K562 (cell line): ENCODE results near the gene FGF11. TPM values are rescaled to one million over a fixed set of nuclear protein-coding genes. Genes with fewer than 3 reads are reported as not detected.

Source experiments
- ATAC-seq: fragments of 200-7000 bp; cut with Tn5 transposase; 3 replicates; pipeline ENCODE4 v1.9.1; 2020; ENCODE audit warnings: moderate library complexity
- BruUV-seq: library from RNA; stranded (reverse); fragments of 400-500 nt; replicated peaks from 2 replicates; lab custom pipeline; 2021; lab: Mats Ljungman, UMichigan
- CTCF ChIA-PET: fragments of 300-600 bp; formaldehyde crosslinking; extraction: SDS; loops from one replicate; lab custom pipeline; 2021; ENCODE audit warnings: low intra/inter-chr PET ratio; lab: Yijun Ruan, JAX
- POLR2A ChIA-PET: fragments of 300-600, 350-650 bp; sonication (Branson Sonifier 250); formaldehyde crosslinking; extraction: SDS; loops from one replicate; lab custom pipeline; 2021; ENCODE audit warnings: antibody characterized with exemption, inconsistent platforms; lab: Yijun Ruan, JAX
- DNase-seq, 4 experiments: peaks; one replicate each; pipeline versions ENCODE4 v3.0.0 to v3.0.0-alpha.2; 2011 to 2018; ENCODE audit warnings: low spot score in 3 of 4, mixed read lengths in 3 of 4; ENCODE audit errors: extremely low read depth in 1 of 4
- FAIRE-seq: peaks from 2 replicates; lab custom pipeline; 2011; peaks lifted over from hg19 to GRCh38; lab: Jason Lieb, UNC
- H2AFZ ChIP-seq: 2 replicates; pipeline ENCODE4 v1.6.0; 2011; ENCODE audit warnings: low read depth, low read length, control low read depth, inconsistent platforms
- H3K27ac ChIP-seq: fragments of 200-600 bp; 3 replicates; pipeline ENCODE4 v1.8.0; 2011; ENCODE audit warnings: low read depth, mild to moderate bottlenecking, control low read depth, inconsistent platforms, low read length, moderate library complexity, mixed read lengths; ENCODE audit errors: extremely low read depth
- H3K27me3 ChIP-seq, 2 experiments: fragments of 300-600 bp in 1 of 2; 2 replicates in 1 of 2; 3 replicates in 1 of 2; pipeline versions ENCODE4 v1.6.0 to v1.8.0; 2011; ENCODE audit warnings: inconsistent platforms in 2 of 2, low read length in 2 of 2, mild to moderate bottlenecking in 1 of 2, mixed read lengths in 1 of 2, moderate library complexity in 1 of 2; ENCODE audit not compliant: control insufficient read depth in 2 of 2, insufficient read depth in 2 of 2
- H3K36me3 ChIP-seq: fragments of 300-600 bp; 3 replicates; pipeline ENCODE4 v1.8.0; 2011; ENCODE audit warnings: mild to moderate bottlenecking, low read length, inconsistent platforms; ENCODE audit not compliant: control insufficient read depth, insufficient read depth
- H3K4me1 ChIP-seq, 2 experiments: fragments of 200-600 bp in 1 of 2; replicated peaks in 1 of 2; 2 replicates in 1 of 2; 3 replicates in 1 of 2; pipeline versions ENCODE4 v1.5.1 to v1.8.0; 2011; ENCODE audit warnings: inconsistent platforms in 2 of 2, low read length in 2 of 2, mild to moderate bottlenecking in 1 of 2, mixed read lengths in 1 of 2, moderate library complexity in 1 of 2; ENCODE audit not compliant: control insufficient read depth in 2 of 2, insufficient read depth in 2 of 2
- H3K4me2 ChIP-seq: 2 replicates; pipeline ENCODE4 v1.6.1; 2011; ENCODE audit warnings: low read length, control low read depth, inconsistent platforms, mixed read lengths; ENCODE audit not compliant: insufficient read depth
- H3K4me3 ChIP-seq: fragments of 200-600 bp; sonication (generic), shearing (Covaris generic); 2 replicates; pipeline ENCODE4 v1.5.1; 2016; ENCODE audit warnings: control low read depth, inconsistent platforms
- H3K79me2 ChIP-seq: fragments of 200-600 bp; 3 replicates; pipeline ENCODE4 v1.8.0; 2011; ENCODE audit warnings: low read length, inconsistent platforms; ENCODE audit not compliant: control insufficient read depth, insufficient read depth
- H3K9ac ChIP-seq, 2 experiments: 2 replicates each; pipeline versions ENCODE4 v1.6.0 to v1.6.1; 2011; ENCODE audit warnings: low read depth in 2 of 2, low read length in 2 of 2, control low read depth in 1 of 2, inconsistent platforms in 1 of 2, mild to moderate bottlenecking in 1 of 2, mixed read lengths in 1 of 2; ENCODE audit not compliant: insufficient read depth in 1 of 2
- H3K9me1 ChIP-seq: one replicate; pipeline ENCODE4 v1.6.0; 2011; ENCODE audit warnings: inconsistent platforms, mild to moderate bottlenecking, low read length, moderate library complexity; ENCODE audit not compliant: control insufficient read depth, insufficient read depth
- H3K9me3 ChIP-seq: replicated peaks from 2 replicates; pipeline ENCODE4 v1.5.1; 2011; ENCODE audit warnings: low read depth, low read length, inconsistent platforms; ENCODE audit not compliant: control insufficient read depth, insufficient read depth
- H4K20me1 ChIP-seq: replicated peaks from 2 replicates; pipeline ENCODE4 v1.6.1; 2011; ENCODE audit warnings: low read length, inconsistent platforms, mixed read lengths; ENCODE audit not compliant: control insufficient read depth, insufficient read depth
- ARID3A ChIP-seq: IDR thresholded peaks from 2 replicates; pipeline ENCODE4 v1.6.1; 2012; ENCODE audit warnings: low read depth, low read length, improper control_type of control experiment, borderline replicate concordance
- HMGN3 ChIP-seq: IDR thresholded peaks from 2 replicates; pipeline ENCODE4 v1.6.1; 2011; ENCODE audit warnings: borderline replicate concordance, low read depth, mild to moderate bottlenecking, mixed read lengths, low read length; ENCODE audit not compliant: insufficient read length; ENCODE audit errors: extremely low read depth
- ZHX1 ChIP-seq: fragments of 150-350 bp; conservative IDR thresholded peaks from 2 replicates; pipeline ENCODE4 v1.6.1; 2014; ENCODE audit warnings: low read length
- ZNF766 ChIP-seq: fragments of 200-800 bp; sonication (Bioruptor generic); conservative IDR thresholded peaks from 2 replicates; pipeline ENCODE4 v1.6.1; 2016; ENCODE audit warnings: missing genetic modification characterization, missing compliant biosample characterization
- WGBS: fragments of 100-300 bp; shearing (Covaris generic); methylation state at CpG from one replicate; pipeline ENCODE4 v1.1.6; 2016; ENCODE audit warnings: low coverage, mixed read lengths; ENCODE audit not compliant: insufficient coverage; ENCODE audit errors: missing lambda C conversion rate; 5-methylcytosine and 5-hydroxymethylcytosine counted together
- in situ Hi-C: fragments of 300-500 bp; cut with MboI; formaldehyde crosslinking; loops from 4 replicates; pipeline ENCODE4 v1.15.0; 2018; ENCODE audit warnings: inconsistent platforms, mixed read lengths
- intact Hi-C: fragments of 100-400 bp; cut with micrococcal nuclease; formaldehyde crosslinking; loops from 2 replicates; pipeline ENCODE4 v1.14.2; 2022
- polyA plus RNA-seq, 8 experiments: library from polyadenylated mRNA; depleted of rRNA in 4 of 8; stranded (reverse) in 5 of 8; unstranded in 3 of 8; fragments of >200 nt; fragmentation: Nextera tagmentation in 2 of 8; fragmentation: Illumina TruSeq in 1 of 8; extraction: Ambion mirVana in 2 of 8; extraction: Trizol in 1 of 8; gene quantifications; 2 replicates each; pipeline versions ENCODE4 v1.2.1 to v1.2.3, GENCODE V29; 2011 to 2014; ENCODE audit warnings: inconsistent platforms in 1 of 8, missing spikeins in 1 of 8
- total RNA-seq, 7 experiments: library from RNA; depleted of rRNA in 6 of 7; stranded (reverse); fragments of >200 nt in 6 of 7; fragmentation: Illumina TruSeq in 2 of 7; extraction: Trizol in 2 of 7; gene quantifications; 2 replicates each; pipeline versions ENCODE4 v1.2.1 to v1.2.3, GENCODE V29; 2011 to 2021; ENCODE audit warnings: low replicate concordance in 1 of 7
- TF ChIP-seq, protein P1 (sequence below): fragments of 450-650 bp; formaldehyde crosslinking; conservative IDR thresholded peaks from 2 replicates; pipeline ENCODE4 v1.4.0; 2022; ENCODE audit warnings: mild to moderate bottlenecking, missing genetic modification characterization
- TF ChIP-seq, protein P2 (sequence below): fragments of 450-650 bp; formaldehyde crosslinking; IDR thresholded peaks from 2 replicates; pipeline ENCODE4 v1.4.0; 2022; ENCODE audit warnings: missing genetic modification characterization

The FGF11 gene
- total and polyA plus RNA-seq, 9 of the 15 experiments (the other 6 are each of a cell fraction or from before 2014, with no cell fraction given): 1.2 to 7.5 (median 3.0) TPM

- in situ Hi-C loops: no loop called here
- ChIA-PET CTCF (no interaction called here), POLR2A (interaction anchor here (0.5 to 4.0 kb wide), 38 partner anchors 8 to 689 kb away, joined by 3 to 25 read pairs (median 4); partner anchors contain the start of genes ATP1B2, CD68, PLSCR3 and TMEM102)
- Histone ChIP-seq H3K4me1 (peaks cover 16 to 36% of the 10 kb centered on the region in 2 experiments; a peak in 4 of 5 replicates), H3K27ac (peak within 1 kb of the TSS; percentile 100), H2AFZ (peak within 1 kb of the TSS; percentile 99), H3K4me3 (peak within 1 kb of the TSS; percentile 63), H4K20me1 (no peaks in the 10 kb centered on the region), H3K9me1 (no peaks in the 10 kb centered on the region), H3K9me3 (no peaks in the 10 kb centered on the region), H3K79me2 (peaks cover 56% of the 10 kb centered on the region), H3K27me3 (no peaks in the 10 kb centered on the region), H3K36me3 (peaks cover 22% of the 10 kb centered on the region; the same call in 2 of the 3 replicates), H3K9ac (peak within 1 kb of the TSS; percentile 96 to 99), H3K4me2 (peak within 1 kb of the TSS; percentile 97)
- no peak for FAIRE-seq
- intact Hi-C loops: loop anchor here (2.0 to 5.0 kb wide), 4 partner anchors 47 to 132 kb away; partner anchors contain the start of genes FGF11, KCTD11, SENP3 and TMEM102
- peak; percentile 89 to 97 (median 94) for DNase-seq
- BruUV-seq: no TSS peak
- ATAC-seq: peak; percentile 78
- 5% methylated on average over 8 of the region's 64 CpGs for WGBS
- TF ChIP-seq, protein P1, sequence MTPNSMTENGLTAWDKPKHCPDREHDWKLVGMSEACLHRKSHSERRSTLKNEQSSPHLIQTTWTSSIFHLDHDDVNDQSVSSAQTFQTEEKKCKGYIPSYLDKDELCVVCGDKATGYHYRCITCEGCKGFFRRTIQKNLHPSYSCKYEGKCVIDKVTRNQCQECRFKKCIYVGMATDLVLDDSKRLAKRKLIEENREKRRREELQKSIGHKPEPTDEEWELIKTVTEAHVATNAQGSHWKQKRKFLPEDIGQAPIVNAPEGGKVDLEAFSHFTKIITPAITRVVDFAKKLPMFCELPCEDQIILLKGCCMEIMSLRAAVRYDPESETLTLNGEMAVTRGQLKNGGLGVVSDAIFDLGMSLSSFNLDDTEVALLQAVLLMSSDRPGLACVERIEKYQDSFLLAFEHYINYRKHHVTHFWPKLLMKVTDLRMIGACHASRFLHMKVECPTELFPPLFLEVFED (CRISPR knock-in tag): peak; percentile 97
- TF ChIP-seq HMGN3 (peak; percentile 82), ARID3A (no peak; the same call in 1 of the 2 replicates), ZNF766 (CRISPR knock-in tag) (peak; percentile 57; the same call in 1 of the 2 replicates), ZHX1 (peak; percentile 72; the same call in 1 of the 2 replicates)
- TF ChIP-seq, protein P2, sequence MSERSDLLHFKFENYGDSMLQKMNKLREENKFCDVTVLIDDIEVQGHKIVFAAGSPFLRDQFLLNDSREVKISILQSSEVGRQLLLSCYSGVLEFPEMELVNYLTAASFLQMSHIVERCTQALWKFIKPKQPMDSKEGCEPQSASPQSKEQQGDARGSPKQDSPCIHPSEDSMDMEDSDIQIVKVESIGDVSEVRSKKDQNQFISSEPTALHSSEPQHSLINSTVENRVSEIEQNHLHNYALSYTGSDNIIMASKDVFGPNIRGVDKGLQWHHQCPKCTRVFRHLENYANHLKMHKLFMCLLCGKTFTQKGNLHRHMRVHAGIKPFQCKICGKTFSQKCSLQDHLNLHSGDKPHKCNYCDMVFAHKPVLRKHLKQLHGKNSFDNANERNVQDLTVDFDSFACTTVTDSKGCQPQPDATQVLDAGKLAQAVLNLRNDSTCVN (CRISPR knock-in tag): peak; percentile 87; the same call in 1 of the 2 replicates
Observed at GRCh38 chr17:7484067-7484918, 45.0 kb downstream of the FGF11 start, which contains the start of gene POLR2A. Gene POLR2A, plus strand, starts transcription at chr17:7484366.
